HL-60 (cell line): ENCODE results near the gene LRRC71.

ENCODE experiments used
- DNase-seq, 2 experiments: peaks; one replicate each; pipeline ENCODE4 v3.0.0-alpha.2; 2010 to 2020; ENCODE audit warnings: low read depth in 1 of 2, low spot score in 1 of 2
- H3K27ac ChIP-seq: fragments of 250-450 bp; sonication (Bioruptor Pico); replicated peaks from 2 replicates; pipeline ENCODE4 v1.5.1; 2020; ENCODE audit warnings: mild to moderate bottlenecking, moderate library complexity
- H3K27me3 ChIP-seq: fragments of 250-450 bp; sonication (Bioruptor Pico); 2 replicates; pipeline ENCODE4 v1.5.1; 2021; ENCODE audit warnings: mild to moderate bottlenecking, moderate library complexity; ENCODE audit not compliant: insufficient read depth, poor library complexity, severe bottlenecking
- H3K4me3 ChIP-seq: replicated peaks from 2 replicates; pipeline ENCODE4 v1.5.1; 2011; ENCODE audit warnings: mild to moderate bottlenecking, control low read depth, low read length; ENCODE audit not compliant: insufficient read depth
- GABPA ChIP-seq: IDR thresholded peaks from 2 replicates; pipeline ENCODE4 v1.6.1; 2012; ENCODE audit warnings: low read depth
- POLR2AphosphoS5 ChIP-seq: IDR thresholded peaks from 2 replicates; pipeline ENCODE4 v1.6.1; 2012; ENCODE audit warnings: low read depth
- REST ChIP-seq: IDR thresholded peaks from 2 replicates; pipeline ENCODE4 v1.6.1; 2012; ENCODE audit warnings: low read depth; ENCODE audit not compliant: insufficient replicate concordance
- SPI1 ChIP-seq: IDR thresholded peaks from 2 replicates; pipeline ENCODE4 v1.6.1; 2012; ENCODE audit warnings: low read depth, mild to moderate bottlenecking, borderline replicate concordance
- TF ChIP-seq, protein P1 (sequence below): IDR thresholded peaks from one replicate; pipeline ENCODE4 v1.5.1; 2011; ENCODE audit warnings: low read length, control low read depth, inconsistent platforms; ENCODE audit not compliant: insufficient read depth

Gene LRRC71

DNA sequence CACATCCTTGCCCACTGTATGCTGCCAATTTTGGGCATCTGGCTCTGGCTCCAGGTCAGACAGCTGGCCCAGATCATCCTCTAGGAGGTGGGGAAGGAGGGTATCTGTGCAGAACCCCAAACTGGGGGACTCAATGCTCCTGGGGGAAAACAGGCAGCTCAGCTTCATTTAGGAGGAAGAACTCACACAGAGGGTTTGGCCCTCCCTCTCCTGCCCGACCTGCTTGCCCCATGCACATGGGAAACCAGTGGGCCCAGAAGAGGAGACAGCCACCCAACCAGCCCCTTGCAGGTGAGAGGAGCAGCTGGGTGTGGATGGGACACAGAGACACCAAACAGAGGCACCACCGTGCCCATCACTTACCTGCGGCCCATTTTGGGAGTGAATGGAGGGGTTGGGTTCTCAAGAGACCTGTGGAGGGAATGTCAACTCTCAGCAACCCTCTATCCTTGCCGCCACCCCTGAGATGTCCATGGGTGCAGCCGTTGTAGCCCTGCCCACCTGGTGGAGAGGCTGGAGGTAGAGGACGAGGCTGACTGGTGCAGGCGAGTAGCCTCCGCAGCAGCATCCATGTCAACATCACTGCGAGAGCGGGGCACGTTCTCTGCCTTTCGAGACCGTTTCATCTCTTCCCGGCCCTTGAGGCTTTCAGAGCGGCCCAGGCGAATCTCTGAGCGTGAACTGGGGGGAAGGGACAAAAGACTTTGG lies 27.5 kb downstream of the LRRC71 start:
- TF ChIP-seq, protein P1, sequence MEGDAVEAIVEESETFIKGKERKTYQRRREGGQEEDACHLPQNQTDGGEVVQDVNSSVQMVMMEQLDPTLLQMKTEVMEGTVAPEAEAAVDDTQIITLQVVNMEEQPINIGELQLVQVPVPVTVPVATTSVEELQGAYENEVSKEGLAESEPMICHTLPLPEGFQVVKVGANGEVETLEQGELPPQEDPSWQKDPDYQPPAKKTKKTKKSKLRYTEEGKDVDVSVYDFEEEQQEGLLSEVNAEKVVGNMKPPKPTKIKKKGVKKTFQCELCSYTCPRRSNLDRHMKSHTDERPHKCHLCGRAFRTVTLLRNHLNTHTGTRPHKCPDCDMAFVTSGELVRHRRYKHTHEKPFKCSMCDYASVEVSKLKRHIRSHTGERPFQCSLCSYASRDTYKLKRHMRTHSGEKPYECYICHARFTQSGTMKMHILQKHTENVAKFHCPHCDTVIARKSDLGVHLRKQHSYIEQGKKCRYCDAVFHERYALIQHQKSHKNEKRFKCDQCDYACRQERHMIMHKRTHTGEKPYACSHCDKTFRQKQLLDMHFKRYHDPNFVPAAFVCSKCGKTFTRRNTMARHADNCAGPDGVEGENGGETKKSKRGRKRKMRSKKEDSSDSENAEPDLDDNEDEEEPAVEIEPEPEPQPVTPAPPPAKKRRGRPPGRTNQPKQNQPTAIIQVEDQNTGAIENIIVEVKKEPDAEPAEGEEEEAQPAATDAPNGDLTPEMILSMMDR = no peak
- TF ChIP-seq REST = no peak
- no peak for TF ChIP-seq POLR2AphosphoS5
- no peak for TF ChIP-seq GABPA
- no peak for TF ChIP-seq SPI1
- DNase-seq = no peak
- H3K27ac ChIP-seq = no peak overlapping the region
- no peaks in the 10 kb centered on the region for H3K27me3 ChIP-seq
- no peak overlapping the region for H3K4me3 ChIP-seq

DNA sequence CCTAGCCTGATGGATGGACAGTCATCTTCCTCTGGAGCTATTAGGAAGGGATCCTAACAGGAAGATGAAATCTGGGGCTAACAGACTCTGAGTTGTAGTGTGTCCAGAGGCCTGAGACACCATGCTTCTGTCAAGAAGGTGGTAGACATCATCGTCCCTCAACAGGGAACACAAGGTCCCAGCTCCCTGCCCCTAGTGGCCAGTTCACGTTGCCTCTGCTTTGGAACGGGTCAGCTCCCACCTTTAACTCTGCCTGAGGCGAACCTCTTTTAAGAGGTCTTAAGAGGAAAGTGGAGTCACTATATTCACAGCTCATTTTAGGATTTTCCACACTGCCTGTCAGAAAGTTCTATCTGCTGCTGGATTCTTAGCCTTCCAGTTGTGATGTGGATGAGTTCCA lies 28.3 kb downstream of the LRRC71 start:
- TF ChIP-seq, protein P1 = no peak
- no peak for TF ChIP-seq GABPA
- no peak for TF ChIP-seq POLR2AphosphoS5
- no peak for TF ChIP-seq REST
- no peak for TF ChIP-seq SPI1
- H3K4me3 ChIP-seq = no peak overlapping the region
- no peak overlapping the region for H3K27ac ChIP-seq
- no peak for DNase-seq
- no peaks in the 10 kb centered on the region for H3K27me3 ChIP-seq

DNA sequence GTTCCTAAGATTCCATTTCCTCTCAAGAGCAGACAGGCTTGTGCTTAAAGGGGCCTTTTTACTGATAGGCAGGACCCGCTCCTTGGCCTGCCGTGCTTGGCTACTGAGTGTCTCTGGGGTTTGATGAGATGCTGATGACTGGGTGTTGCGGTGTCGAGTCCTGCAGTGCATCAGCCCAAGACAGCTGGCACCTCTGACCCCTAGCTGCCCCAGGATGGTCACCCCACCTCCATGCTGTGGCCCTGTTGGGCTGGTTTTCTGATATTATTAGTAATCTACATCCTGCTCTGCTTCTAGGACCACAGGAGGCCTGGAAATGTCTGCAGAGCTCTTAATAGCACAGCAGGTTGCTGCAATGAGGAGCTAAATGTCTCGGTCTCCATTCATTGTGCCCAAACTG lies 28.7 kb downstream of the LRRC71 start:
- no peak for DNase-seq
- H3K27ac ChIP-seq = no peak overlapping the region

More for the DNA sequence above, 28.7 kb downstream of the LRRC71 start:
- TF ChIP-seq REST = no peak
- TF ChIP-seq, protein P1 = no peak
- no peak for TF ChIP-seq POLR2AphosphoS5
- TF ChIP-seq SPI1 = no peak
- TF ChIP-seq GABPA = no peak
- H3K4me3 ChIP-seq = no peak overlapping the region
- H3K27me3 ChIP-seq = no peaks in the 10 kb centered on the region
